ENCODE data around the gene SEMA5A.

Gene SEMA5A, protein sequence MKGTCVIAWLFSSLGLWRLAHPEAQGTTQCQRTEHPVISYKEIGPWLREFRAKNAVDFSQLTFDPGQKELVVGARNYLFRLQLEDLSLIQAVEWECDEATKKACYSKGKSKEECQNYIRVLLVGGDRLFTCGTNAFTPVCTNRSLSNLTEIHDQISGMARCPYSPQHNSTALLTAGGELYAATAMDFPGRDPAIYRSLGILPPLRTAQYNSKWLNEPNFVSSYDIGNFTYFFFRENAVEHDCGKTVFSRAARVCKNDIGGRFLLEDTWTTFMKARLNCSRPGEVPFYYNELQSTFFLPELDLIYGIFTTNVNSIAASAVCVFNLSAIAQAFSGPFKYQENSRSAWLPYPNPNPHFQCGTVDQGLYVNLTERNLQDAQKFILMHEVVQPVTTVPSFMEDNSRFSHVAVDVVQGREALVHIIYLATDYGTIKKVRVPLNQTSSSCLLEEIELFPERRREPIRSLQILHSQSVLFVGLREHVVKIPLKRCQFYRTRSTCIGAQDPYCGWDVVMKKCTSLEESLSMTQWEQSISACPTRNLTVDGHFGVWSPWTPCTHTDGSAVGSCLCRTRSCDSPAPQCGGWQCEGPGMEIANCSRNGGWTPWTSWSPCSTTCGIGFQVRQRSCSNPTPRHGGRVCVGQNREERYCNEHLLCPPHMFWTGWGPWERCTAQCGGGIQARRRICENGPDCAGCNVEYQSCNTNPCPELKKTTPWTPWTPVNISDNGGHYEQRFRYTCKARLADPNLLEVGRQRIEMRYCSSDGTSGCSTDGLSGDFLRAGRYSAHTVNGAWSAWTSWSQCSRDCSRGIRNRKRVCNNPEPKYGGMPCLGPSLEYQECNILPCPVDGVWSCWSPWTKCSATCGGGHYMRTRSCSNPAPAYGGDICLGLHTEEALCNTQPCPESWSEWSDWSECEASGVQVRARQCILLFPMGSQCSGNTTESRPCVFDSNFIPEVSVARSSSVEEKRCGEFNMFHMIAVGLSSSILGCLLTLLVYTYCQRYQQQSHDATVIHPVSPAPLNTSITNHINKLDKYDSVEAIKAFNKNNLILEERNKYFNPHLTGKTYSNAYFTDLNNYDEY

DNA sequence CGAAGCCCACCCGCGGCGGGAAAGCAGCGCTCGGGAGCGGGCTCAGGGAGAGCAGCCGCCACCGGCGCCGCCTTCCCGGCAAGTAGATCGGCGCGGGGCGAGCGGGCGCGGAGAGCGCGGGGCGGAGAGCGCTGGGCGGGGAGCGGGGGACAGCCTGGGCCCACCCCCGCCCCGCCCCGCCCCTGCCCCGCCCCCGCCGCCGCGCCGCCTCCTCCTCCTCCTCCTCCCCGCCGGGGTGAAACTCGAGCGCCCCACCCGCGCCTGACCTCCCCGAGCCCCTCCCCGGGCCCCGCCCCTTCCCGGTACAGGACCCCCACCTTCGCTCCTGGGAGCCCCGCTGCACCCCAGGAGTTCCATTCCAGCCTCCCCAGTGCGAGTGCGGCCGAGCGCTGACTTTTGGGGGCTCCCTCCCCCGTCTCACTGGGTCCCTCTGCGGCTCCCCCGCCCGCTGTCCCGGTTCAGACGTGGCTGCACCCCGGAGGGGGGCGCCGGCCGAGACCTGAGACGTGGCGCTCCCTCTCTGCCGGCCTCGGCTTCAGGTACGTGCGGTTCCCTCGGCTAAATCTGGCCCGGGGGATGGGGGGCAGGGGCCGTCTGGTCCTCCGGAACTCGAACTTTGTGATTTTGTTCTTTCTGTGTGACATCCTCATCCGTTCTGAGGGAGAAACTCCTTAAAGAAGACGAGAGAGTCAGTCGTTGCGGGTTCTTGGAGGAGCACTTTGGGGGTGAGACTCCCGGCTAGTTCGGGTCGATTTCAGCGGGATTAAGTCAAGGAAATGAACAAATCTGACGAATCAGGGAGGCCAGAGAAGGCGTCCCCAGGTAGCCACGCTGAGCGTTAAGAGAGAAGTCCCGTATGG lies at the start of gene SEMA5A:
TSS of gene SEMA5A (minus strand) at position 84 of the 860 bp plus-strand sequence. CDS start 166,129 bp downstream, outside the sequence.
- DNase-seq, result peak; percentile 11

DNA sequence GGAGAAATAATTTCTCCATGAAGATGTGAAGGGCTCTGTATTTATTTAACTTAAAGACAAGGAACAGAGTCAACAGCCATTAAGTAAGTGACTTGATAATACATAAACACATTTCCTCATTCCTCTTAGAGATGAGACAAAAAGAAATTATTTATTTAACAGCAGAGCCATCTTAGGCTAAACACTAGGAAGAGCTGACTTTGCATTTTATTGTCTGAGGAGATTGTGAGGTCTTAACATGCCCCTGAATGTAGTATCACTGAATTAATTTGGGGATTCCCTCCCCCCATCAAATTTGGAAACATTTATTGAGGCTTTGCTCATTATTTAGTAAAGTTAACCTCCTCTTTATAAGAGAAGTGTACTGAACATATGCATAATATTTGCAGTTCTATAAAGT lies 49.0 kb upstream of the SEMA5A start:
- DNase-seq, result no peak

DNA sequence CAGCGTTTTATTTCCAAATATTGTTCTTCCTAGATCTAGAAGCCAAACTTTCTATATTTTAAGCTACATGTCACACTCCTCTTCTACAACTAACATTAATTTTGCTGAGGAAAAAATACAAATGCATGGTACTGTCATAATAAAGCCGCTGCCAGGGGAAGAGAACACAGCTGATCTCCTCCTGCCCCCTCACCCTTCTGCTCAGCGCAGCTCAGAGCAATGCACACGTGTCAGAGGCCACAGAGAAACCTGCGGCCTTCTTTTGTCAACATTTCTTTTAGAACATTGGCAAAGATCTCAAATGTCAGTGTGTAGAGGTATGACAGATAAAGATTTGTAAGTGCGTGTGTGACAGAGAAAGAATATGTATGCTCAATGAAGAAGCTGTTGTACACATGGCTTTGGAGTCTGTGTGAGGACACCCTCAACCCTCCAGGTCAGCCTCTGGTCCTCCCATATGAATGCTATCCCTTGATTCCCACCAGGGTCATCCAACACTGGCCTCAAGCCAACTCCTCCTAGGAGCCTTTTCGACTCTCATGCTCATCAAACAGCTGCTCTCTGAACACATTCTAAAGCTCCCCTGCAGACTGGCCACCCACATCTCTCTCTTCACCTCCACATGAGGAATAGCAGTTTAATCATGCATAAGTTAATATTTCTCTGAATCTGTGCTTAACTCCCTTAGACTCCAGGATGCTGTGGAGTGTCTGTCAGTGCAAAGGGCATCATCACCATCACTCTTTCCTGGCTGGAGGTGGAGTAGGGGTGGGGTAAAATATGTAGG lies 43.4 kb upstream of the SEMA5A start:
- no peak for DNase-seq

DNA sequence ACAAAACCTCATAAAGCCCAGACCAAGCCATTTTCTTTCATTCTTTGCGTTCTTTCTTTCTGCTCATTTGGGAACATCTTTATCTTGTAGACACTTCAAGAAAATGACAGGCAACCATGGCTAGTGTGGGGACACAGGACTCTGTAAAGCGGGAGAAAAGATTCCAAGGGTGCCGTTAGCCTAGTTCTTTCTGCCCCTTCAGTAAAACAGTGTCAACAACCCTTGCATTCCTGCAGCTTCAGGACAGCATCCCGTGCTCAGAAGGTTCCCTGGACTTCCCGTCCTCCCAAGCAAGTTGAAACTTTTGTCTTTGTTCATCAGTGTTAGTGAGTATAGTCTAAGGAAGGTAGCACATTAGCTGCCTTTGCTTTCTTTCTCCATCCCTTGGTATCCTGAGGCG lies 42.4 kb upstream of the SEMA5A start:
- no peak for DNase-seq

DNA sequence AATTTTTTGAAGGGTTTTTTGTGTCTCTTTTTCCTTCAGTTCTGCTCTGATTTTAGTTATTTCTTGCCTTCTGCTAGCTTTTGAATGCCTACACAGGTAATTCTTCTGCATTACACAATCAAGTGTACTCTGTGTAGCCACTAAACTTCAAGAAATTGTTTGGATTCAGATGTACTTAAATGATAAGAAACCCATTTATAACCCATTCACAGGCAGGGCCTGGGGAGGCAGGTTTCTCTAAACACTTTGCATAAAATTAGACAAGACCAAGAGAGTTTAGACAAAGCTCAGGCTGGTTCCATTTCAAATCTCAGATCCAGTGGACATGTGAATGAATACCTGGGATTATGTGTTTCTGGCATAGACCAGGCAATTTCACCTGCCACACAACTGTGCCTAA lies 41.3 kb upstream of the SEMA5A start:
- no peak for DNase-seq

DNA sequence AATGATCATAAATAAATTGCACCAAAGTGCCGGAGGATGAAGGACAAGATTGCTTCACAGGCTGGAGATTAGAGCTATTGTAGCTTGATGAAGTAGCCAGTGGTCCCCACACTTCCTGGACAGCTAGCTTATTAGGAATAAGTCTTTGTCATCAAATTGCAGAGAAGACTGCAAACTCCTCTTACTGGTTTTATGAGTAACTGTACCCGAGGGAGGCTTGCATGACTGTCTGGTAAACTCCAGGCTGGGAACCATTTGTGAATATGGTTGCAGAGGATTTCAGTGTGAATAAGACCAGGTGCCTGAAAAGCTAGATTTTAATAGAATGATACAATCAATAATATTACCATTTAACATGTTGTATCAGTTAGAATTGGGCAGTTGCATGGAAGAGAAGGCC lies 36.5 kb upstream of the SEMA5A start:
- DNase-seq, result no peak

DNA sequence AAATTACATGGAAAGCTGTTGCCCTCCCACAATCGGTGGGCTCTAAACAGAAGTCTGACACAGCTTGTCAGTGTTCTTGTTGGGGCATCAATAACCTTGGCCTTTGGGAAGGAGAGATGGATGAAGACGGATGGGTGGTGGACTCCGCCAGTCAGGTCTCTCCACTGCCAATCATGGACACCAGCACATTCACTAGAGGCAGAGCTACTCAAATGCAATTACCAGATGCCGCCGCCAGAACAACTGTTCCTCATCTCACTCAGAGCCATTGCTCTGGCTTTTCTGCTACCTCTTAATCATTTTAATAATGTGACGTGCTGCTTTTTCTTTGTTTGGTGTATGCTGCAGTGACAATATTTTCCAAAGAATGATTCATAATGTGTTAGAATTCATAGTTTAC lies 27.9 kb upstream of the SEMA5A start:
- DNase-seq, result no peak

DNA sequence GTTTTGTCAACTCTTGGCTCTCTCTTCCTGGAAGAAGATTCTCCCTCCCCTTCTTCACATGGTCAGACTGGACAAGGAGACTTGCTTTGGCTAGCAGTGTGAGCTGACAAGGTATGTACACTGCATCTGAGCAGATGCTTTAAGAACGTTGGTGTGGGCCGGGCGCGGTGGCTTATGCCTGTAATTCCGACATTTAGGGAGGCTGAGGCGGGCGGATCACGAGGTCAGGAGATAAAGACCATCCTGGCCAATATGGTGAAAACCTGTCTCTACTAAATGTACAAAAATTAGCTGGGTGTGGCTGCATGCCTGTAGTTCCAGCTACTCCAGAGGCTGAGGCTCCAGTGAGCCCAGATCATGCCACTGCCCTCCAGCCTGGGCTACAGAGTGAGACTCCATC lies 26.4 kb upstream of the SEMA5A start:
- DNase-seq, result no peak

DNA sequence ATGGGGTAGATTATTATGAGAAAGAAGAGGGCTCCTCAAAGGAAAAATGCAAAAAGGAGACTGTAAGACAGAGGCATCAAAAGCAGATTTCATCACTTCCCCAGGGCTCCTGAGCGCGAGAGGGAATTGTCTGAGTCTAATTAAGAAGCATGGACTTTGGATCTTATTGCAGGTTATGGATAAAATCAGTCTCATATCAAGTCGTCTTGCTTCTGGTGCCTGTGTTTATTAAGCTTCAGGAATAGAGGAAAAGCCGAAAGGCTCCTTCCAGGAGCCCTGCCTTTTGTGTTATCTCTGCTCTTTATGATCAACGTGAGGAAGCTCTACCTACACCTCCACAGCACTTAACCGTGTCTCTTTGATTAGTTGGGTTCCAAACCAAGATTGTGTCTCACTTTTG lies 25.0 kb upstream of the SEMA5A start:
- no peak for DNase-seq

DNA sequence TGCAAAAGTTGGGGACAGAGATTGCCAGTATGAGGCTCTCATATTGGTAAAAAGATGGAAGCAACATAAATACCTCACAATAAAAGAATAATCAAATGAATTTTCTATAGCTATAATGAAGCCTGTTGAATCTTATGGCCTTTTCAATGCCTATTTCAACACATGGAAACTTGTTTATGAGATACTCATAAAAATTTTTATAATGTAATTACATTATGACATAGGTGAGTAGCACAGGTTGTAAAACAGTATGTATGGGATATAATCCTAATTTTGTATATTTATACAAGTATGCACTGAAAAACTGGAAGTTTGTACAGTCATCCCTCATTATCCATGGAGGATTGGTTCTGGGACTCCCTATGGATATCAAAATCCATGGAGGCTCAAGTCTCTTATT lies 21.2 kb upstream of the SEMA5A start:
- DNase-seq, result no peak

DNA sequence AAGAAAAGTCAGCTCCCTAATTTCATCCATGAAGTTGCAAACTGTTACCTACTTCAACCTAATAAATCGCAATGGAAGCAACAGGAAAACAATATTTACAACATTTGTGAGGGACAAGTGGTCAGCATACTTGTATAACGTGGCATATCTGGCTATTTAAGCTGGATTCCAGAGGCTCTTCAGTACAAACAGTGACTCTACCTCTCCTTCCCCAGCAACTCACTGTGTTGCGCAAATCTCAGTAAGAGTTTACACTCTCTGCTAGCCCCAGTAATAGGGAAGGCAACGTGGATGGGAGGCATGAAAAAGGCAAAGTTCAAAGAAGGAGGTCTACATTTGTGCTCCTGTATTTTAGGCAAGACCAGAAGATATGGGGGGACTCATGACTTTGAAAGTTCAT lies 18.9 kb upstream of the SEMA5A start:
- no peak for DNase-seq

DNA sequence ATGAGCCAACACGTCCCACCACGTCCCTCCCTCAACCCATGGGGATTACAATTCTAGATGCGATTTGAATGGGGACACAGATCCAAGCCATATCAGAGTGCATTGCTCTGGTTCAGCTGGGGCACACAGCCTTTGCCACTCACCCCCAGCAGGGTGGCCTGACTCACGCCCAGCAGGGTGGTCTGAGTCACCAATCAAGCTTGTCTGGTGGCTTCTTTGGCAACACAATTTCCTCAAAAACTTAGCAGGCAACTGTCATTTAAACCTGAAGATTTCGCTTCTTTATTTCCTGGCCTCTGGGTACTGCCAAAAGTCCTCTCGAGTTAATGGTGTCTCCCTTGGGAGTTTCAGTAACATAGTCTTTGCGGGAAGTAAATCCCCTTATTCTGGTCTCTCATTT lies 16.3 kb upstream of the SEMA5A start:
- no peak for DNase-seq

DNA sequence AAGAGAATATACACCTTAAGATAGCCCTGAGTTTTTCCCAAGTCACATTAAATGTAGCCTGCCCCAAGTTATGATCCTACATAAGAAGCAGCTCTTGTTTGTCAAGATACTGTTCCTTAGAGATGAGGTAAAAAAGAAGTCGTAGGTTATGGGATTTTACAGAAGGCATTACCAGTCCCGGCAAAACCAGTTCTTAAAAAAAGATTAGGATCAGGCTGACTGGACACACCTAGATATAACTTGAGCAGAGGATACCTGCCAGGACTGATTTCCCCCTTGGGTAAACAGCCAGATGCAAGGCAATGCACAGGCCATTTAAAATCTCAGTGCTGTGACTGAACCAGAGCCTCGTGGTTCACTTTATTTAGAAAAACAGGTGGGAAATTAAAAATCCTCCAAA lies 14.1 kb upstream of the SEMA5A start:
- no peak for DNase-seq

DNA sequence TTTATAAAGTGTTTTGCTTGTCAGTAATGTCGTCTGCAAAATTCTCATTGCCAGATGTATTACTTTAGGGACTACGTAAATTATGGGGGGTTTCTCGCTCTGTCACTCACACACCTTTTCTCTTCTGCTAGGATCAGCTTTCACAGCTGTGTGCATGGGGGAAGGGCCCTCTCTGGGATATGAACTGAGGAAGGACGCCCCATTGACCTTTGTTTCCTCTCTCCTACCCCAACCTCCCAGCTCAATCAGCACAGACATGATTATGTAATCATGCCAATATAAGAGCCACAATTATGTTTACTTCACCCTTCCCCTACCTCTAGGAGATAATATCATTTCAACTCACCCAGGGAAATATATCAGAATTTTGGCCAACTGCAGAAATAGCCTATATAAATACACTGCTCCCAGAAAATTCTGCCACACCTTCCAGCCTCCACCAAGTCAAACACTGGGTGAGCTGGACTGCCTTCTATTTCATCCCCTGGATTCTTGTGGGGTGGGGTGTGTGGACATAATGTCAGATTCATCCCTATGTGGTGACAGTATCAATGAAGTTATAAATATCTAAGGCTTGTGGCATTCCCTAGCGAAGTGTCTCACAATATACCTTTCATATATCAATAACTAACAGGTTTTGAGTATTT lies 12.6 kb upstream of the SEMA5A start:
- no peak for DNase-seq

DNA sequence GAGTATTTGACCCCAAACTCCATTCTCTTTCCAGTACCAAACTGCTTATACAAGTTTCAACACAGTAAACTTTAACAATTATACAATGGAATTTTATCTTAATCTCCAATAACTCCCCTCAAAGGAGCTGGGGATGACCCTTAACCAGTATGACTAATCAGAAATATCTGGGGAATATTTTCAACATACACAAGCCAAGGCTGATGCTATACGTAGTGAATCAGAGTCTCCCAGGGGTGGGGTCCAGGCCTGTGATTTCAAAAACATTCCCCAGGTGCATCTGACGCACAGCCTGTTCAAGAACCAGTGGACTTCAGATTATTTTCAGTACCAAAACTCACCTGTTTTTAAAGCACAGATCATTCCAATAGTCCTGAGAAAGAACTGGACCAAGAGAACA lies 11.8 kb upstream of the SEMA5A start:
- DNase-seq, result no peak

DNA sequence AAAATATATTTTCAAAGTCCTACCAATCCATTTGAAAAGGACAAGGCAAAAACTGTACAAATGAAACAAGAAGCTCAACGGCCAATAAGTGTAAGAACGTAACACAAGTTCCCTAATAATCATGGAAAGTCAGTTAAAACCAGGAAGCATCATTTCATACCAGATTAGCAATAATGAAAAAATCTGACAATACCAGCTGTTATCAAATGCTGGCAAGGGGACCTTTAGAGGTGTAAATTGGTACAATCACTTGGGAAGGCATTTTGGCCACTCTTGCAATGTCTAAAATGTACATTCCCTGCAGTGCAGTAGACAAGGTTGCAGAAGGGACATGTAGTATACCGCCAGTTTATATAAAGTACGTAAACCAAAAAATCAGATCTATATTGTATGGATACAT lies 10.1 kb upstream of the SEMA5A start:
- no peak for DNase-seq

DNA sequence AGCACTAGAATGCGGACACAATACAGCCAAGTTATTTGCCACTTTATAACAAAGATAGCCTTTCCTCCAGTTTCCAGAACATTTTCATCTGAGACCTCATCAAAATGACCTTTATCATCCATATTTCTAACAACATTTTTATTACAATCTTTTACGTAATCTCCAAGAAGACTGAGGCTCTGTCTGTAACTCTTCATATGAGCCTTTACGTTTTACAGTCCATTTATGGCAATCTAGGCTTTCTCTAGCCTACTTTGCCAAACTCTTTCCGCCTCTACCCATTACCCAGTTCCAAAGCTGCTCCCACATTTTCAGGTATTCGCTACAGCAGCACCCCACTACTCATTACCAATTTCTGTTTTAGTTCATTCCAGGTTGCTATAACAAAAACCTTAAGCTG lies 8.2 kb upstream of the SEMA5A start:
- DNase-seq, result no peak

DNA sequence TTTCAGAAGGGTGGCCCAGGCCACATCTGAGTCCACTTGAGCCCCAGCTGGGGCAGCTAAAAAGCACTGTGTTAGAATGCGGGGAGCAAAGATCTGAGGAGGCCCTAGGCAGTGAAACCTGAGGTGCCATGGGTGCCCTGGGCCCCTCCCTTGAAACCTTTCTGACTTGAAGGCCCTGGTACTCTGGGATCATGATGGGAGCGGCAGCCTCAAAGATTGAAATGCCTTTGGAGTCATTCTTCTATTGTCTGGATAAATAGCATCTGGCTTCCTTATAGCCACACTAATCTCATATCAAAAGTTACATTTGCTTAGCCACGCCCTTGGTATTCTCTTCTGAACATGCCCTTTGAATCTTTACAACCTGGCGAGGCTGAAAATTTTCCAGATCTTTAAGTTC lies 7.7 kb upstream of the SEMA5A start:
- no peak for DNase-seq

DNA sequence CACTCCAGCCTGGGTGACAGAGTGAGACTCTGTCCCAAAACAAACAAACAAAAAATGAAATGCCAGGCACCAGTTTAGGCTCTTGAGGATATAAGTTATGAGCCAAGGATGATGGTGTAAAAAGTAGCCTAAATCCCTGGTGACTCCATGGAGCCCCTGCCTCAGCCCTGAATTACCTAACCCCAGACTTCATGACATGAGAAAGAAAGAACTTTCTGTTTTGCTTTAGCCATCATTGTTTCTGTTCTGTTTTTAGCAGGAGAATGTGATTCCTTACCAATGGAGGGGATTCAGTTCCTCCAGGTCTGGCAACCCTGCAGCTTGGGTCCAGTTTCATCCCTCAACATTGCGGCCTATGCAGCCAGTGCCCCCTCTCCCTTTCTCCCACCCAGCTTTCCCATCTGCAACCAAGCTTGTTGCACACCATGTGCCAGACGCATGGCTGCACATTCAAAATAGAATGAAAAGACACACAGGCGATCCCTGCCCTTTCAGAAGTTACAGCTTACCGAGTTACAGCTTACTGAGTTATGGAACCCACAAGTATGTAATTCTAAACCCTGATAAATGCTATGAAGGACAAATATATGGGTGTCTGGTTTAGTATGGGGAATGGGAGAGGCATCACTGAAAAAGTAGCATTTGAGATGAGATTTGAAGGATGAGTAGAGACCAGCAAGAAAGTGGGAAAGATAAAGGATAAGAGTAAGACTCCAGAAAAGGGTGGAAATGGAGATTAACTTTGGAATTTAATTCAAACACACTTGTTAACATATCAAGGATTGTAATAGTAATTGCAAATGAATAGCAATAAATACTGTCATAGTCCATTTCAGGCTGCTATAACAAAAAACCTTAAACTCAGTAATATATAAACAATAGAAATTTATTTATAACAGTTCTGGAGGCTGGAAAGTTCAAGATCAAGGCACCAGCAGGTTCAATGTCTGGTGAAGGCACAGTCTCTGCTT lies 6.0 kb upstream of the SEMA5A start:
- DNase-seq, result no peak

DNA sequence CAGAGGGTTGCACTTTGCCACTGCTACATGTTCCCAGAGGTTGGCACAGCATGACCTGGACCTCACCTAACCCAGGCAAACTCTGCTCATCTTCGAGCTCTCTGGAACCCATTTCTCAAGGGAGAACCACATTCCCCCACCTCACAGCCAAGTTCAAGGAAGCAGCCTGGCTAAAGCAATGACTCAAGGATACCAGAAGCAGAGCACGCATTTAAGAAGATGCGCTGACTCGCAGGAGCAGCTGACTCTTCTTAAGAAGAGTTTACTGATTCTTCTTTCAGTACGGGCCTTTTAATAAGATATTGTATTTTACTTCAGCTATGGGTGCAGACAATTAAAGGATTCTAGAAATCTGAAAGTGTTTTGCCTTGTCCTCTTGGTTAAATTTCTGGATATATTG lies 4.1 kb upstream of the SEMA5A start:
- no peak for DNase-seq

Measured in activated naive CD4-positive, alpha-beta T cell treated with anti-CD3 and anti-CD28 coated beads, Interleukin-2, amount 50 U/mL, for 16 hours (primary cell).